Erythroblast (primary cell): ENCODE measurements around the gene OR2H1.

Experiments used
- GATA1 ChIP-seq: IDR thresholded peaks from 2 replicates; pipeline ENCODE4 v1.6.1; 2011; ENCODE audit warnings: low read depth, mild to moderate bottlenecking, control low read depth, low read length, moderate library complexity
- POLR2A ChIP-seq: IDR thresholded peaks from 2 replicates; pipeline ENCODE4 v1.6.1; 2011; ENCODE audit warnings: mild to moderate bottlenecking, low read length

DNA sequence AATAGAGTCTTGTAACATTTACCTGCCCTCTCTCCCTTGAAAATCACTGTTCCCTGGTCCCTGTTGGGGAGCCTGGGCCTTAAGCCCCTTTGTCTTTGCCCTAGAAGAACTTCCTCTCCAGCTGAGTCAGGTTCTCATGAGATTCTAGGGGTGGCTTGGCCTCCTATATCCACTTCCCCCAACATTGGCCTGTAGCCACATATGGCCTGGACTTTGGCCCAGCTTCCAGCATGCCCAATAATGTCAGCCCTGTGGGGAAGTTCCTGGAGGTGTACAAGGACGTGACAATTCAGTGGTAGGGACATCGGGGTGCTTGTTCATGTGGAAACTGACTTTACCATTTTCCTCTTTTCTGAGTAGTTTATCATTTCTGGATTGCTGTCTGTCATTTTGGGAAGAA, 48.0 kb downstream of the OR2H1 start:
- no peak for TF ChIP-seq POLR2A
- no peak for TF ChIP-seq GATA1
